Suprapubic skin (tissue), 4 donors: ENCODE results near the gene MAP2K2. TPM values are rescaled to one million over a fixed set of nuclear protein-coding genes. Genes with fewer than 3 reads are reported as not detected.

Source experiments
- DNase-seq, 2 donors: peaks; one replicate each; pipeline ENCODE4 v3.0.0-alpha.2; 2019; ENCODE audit warnings: low spot score in 2 of 2
- H3K27ac ChIP-seq: fragments of 200-600 bp; sonication (generic); one replicate; pipeline ENCODE4 v1.5.1; 2019
- H3K27me3 ChIP-seq: fragments of 200-600 bp; sonication (generic); one replicate; pipeline ENCODE4 v1.5.1; 2019
- H3K36me3 ChIP-seq: fragments of 200-600 bp; sonication (generic); one replicate; pipeline ENCODE4 v1.5.1; 2019
- H3K4me1 ChIP-seq: fragments of 200-600 bp; sonication (generic); one replicate; pipeline ENCODE4 v1.5.1; 2019
- H3K4me3 ChIP-seq: fragments of 200-600 bp; sonication (generic); one replicate; pipeline ENCODE4 v1.5.1; 2019; ENCODE audit warnings: mild to moderate bottlenecking
- H3K9me3 ChIP-seq: fragments of 200-600 bp; sonication (generic); one replicate; pipeline ENCODE4 v1.5.1; 2019
- CTCF ChIP-seq, 2 donors: fragments of 200-600 bp in 1 of 2; fragments of 450-650 bp in 1 of 2; sonication (generic) in 1 of 2; IDR thresholded peaks; one replicate each; pipeline ENCODE4 v1.5.1; 2016 to 2019; ENCODE audit warnings: antibody characterized with exemption in 2 of 2, mild to moderate bottlenecking in 1 of 2, moderate library complexity in 1 of 2
- EP300 ChIP-seq: sonication (generic); formaldehyde crosslinking; IDR thresholded peaks from one replicate; pipeline ENCODE4 v1.6.1; 2017; ENCODE audit warnings: antibody characterized with exemption
- POLR2A ChIP-seq, 2 donors: fragments of 450-650 bp; IDR thresholded peaks; one replicate each; pipeline ENCODE4 v1.6.1; 2017; ENCODE audit warnings: antibody characterized with exemption in 2 of 2, mild to moderate bottlenecking in 2 of 2, moderate library complexity in 2 of 2
- POLR2AphosphoS5 ChIP-seq, 3 donors: sonication (generic); formaldehyde crosslinking; IDR thresholded peaks; one replicate each; pipeline ENCODE4 v1.6.1; 2017; ENCODE audit warnings: antibody characterized with exemption in 3 of 3
- WGBS: methylation state at CpG from one replicate; pipeline ENCODE4 v1.1.5; 2018; 5-methylcytosine and 5-hydroxymethylcytosine counted together
- total RNA-seq, 4 donors: library from RNA; depleted of rRNA; stranded (reverse); fragments of >200 nt; gene quantifications; one replicate each; pipeline ENCODE4 v1.1.0, GENCODE V29; 2016

MAP2K2 gene
- total RNA-seq, 4 donors from 2014 or later, result 88.0 to 103 (median 95.0) TPM

DNA sequence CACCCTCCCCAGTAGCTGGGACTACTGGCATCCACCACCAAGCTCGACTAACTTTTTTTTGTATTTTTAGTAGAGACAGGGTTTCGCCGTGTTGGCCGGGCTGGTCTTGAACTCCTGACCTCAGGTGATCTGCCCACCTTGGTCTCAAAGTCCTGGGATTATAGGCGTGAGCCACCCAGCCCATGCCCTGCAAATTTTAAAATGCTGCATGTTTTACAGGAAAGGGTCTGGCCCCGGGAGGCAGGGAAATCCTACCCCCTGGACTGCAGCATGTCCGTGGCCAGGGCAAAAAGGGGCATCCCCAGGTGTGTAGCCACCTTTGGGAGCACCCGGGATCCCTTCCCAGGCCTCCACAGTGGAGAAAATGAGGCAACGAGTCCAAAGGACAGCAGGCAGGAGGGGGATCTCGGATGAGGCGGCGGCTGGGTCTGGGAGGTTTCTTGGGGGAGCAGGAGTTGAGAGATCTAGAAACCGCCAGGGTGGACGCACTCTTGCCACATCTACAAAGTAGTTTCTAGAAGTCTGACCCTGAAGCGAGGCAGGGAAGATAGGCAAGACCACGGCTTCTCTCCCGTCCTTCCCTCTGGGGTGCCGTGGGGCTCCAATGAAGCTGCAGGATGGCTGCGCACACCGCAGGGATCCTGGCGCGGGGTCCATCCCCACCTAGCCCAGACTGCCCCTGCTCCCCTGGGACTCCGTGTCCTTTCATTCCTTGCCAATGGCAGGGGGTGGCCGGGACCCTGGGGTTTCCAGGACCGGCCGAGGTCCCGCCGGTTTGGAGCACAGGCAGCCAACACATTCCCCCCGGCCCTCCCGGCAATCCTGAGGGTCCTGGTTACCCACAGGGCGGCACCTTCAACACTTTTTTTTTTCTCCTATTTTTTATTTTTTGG, 35.9 kb downstream of the MAP2K2 start:
- H3K9me3 ChIP-seq, result no peaks in the 10 kb centered on the region
- H3K36me3 ChIP-seq, result peaks cover 26% of the 10 kb centered on the region
- H3K27ac ChIP-seq, result no peak overlapping the region
- peak in 1 of 2 donors; percentile 57 for DNase-seq
- H3K27me3 ChIP-seq, result no peaks in the 10 kb centered on the region
- H3K4me1 ChIP-seq, result peaks cover 10% of the 10 kb centered on the region
- no peak overlapping the region for H3K4me3 ChIP-seq
- TF ChIP-seq POLR2AphosphoS5 (IDR thresholded peaks at IDR 0.05), result no peak
- WGBS, result 82% methylated on average over 22 of the region's 31 CpGs

- Histone ChIP-seq H3K27ac (no peak overlapping the region), H3K27me3 (no peaks in the 10 kb centered on the region), H3K4me3 (no peak overlapping the region), H3K9me3 (no peaks in the 10 kb centered on the region), H3K36me3 (peaks cover 19% of the 10 kb centered on the region), H3K4me1 (peaks cover 10% of the 10 kb centered on the region)
- DNase-seq, result no peak
- no peak for TF ChIP-seq EP300
- no peak for TF ChIP-seq POLR2AphosphoS5 (IDR thresholded peaks at IDR 0.05)
- TF ChIP-seq CTCF (IDR thresholded peaks at IDR 0.05), result no peak
- no peak for TF ChIP-seq POLR2A (IDR thresholded peaks at IDR 0.05)
- WGBS, result 29% methylated on average over 16 of the region's 17 CpGs
Observed at GRCh38 chr19:4086411-4086867, 37.5 kb downstream of the MAP2K2 start.

DNA sequence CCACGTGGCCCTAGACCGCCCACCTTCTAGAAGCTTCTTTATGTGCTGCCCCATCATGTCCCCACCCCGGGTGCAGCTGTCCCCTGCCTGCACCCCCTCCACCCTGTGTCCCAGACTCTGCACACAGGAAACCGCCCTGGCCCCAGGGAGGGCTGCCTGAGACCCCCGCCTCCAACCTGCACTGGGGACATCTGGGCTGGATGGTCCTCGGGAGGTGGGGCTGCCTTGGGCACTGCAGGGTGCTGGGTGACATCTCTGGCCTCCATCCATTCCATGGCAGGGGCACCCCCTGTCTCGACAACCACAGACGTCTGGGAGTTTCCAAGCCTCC, 39.4 kb downstream of the MAP2K2 start:
- Histone ChIP-seq H3K4me1 (peaks cover 10% of the 10 kb centered on the region), H3K9me3 (no peaks in the 10 kb centered on the region), H3K27me3 (no peaks in the 10 kb centered on the region), H3K27ac (no peak overlapping the region), H3K4me3 (no peak overlapping the region), H3K36me3 (peaks cover 2% of the 10 kb centered on the region)
- DNase-seq, result no peak
- TF ChIP-seq POLR2AphosphoS5 (IDR thresholded peaks at IDR 0.05) (no peak), CTCF (IDR thresholded peaks at IDR 0.05) (no peak), POLR2A (IDR thresholded peaks at IDR 0.05) (no peak), EP300 (no peak)
- WGBS, result 44% methylated on average over 4 of the region's 8 CpGs

DNA sequence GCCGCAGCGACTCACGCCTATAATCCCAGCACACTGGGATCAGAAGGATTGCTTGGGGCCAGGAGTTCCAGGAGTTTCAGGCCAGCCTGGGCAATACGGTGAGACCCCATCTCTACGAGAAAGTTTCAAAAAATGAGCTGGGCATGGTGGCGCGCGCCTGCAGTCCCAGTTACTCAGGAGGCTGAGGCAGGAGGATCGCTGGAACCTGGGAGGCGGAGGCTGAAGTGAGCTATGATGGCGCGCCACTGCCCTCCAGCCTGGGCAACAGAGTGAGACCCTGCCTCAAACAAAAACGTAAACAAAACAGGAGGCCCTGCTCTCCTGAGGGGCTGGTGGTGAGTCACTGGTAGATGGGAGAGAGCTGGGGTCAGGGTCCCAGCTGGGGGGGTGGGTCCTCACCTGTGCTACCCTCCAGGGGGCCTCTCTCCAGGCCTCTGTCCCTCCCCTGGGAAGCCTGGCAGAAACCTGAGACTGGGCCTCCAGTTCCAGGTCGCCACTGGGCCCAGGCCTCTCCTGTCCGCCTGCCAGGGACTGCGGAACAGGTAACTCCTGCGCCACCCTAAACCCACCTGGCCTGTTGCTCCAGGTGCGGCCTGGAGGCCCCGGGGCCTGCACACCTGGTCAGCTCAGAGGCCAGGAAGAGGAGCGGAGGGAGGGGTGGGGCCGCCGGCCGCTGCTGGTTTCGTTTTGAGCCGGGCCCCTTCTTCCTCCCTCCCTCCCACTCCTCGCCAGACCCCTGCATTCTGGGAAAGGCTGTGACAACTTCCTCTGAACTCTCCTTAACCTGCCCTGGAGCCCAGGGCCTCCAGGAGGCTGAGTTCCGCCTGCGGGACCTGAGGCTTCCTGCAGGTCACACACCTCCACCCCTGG, 40.0 kb downstream of the MAP2K2 start:
- DNase-seq, result no peak
- H3K9me3 ChIP-seq, result no peaks in the 10 kb centered on the region
- 62% methylated on average over 20 of the region's 28 CpGs for WGBS
- no peaks in the 10 kb centered on the region for H3K27me3 ChIP-seq
- peak overlapping the region; percentile 9 for H3K27ac ChIP-seq
- no peak for TF ChIP-seq CTCF (IDR thresholded peaks at IDR 0.05)
- TF ChIP-seq EP300, result no peak
- TF ChIP-seq POLR2AphosphoS5 (IDR thresholded peaks at IDR 0.05), result no peak
- TF ChIP-seq POLR2A (IDR thresholded peaks at IDR 0.05), result no peak
- H3K36me3 ChIP-seq, result no peaks in the 10 kb centered on the region
- H3K4me1 ChIP-seq, result peaks cover 10% of the 10 kb centered on the region
- peak overlapping the region; percentile 23 for H3K4me3 ChIP-seq

DNA sequence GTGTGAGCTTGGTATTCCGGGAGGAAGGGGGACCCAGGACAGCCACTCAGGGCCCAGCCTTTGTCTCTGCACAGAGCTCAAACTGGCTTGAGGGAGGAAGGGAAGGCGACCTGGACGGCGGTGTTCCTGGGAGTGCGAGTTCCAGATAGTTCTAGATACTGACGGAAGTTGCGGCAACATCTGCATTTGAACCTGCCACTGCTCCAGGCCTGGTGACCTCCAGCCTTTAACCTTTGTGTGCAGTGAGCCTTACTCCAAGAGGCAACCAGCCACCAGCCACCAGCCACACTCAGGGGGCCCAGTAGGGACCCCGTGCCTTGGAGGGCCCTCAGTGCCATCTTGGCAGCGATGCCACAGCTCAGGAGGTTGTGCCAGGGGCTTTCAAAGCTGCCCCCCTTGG, 41.8 kb downstream of the MAP2K2 start:
- 77% methylated on average over 7 of the region's 9 CpGs for WGBS
- Histone ChIP-seq H3K4me1 (peaks cover 23% of the 10 kb centered on the region), H3K36me3 (no peaks in the 10 kb centered on the region), H3K27me3 (no peaks in the 10 kb centered on the region), H3K9me3 (no peaks in the 10 kb centered on the region), H3K27ac (no peak overlapping the region), H3K4me3 (no peak overlapping the region)
- DNase-seq, result no peak
- TF ChIP-seq EP300, result no peak
- TF ChIP-seq CTCF (IDR thresholded peaks at IDR 0.05), result no peak
- no peak for TF ChIP-seq POLR2A (IDR thresholded peaks at IDR 0.05)
- no peak for TF ChIP-seq POLR2AphosphoS5 (IDR thresholded peaks at IDR 0.05)
